Anterior cingulate cortex (tissue), 58 donors: ENCODE data around the gene PUDP.
"Not testable (repeated sequence)": the region's sequence is repeated elsewhere in the genome, so short reads cannot be mapped to it uniquely, and the experiment has no call there.

Experiments
- DNase-seq, 58 donors: peaks; one replicate each; lab custom pipeline; 2025; lab: John Stamatoyannopoulos, UW

Gene PUDP

DNA sequence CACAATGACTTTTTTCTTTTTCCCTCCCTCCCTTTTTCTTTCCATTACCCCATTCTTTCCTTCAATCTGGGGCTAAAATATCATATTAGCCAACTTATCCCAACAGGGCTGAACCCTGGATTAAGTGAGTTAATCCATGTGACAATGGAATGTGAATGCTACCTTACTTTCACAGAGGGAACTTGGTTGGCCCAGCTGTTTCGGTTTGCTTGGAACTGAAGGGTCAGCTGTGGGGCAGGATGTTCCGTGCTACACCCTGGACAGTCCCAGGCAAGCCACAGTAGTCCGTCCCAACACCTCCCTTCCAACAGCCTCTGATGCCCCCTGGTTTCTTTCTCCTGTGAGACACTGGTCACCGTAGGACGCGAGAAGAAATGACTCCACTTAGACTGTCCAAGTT is 95.4 kb downstream of the PUDP start:
- DNase-seq, result no peak

- DNase-seq, result no peak
Measured at GRCh38 chrX:7050271-7050670, 97.7 kb downstream of the PUDP start.

DNA sequence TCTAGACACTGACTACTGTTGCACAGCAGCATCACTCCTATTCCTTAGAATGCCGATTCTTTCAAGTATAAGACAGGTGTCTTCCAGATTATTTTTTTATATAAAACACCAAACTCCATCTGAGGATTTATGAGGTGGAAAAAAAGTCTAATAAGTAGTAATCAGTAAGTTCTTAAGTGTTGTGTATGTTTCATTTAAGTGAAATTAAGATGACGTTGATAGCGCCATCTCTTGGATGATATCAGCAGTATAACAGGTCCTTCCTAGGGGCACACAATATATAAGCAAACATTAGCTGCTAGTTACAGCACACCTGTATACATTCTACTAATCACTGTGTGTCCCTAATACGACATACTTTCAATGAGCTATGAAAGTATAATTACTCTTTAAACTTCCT is 100.0 kb downstream of the PUDP start:
- DNase-seq, result no peak

DNA sequence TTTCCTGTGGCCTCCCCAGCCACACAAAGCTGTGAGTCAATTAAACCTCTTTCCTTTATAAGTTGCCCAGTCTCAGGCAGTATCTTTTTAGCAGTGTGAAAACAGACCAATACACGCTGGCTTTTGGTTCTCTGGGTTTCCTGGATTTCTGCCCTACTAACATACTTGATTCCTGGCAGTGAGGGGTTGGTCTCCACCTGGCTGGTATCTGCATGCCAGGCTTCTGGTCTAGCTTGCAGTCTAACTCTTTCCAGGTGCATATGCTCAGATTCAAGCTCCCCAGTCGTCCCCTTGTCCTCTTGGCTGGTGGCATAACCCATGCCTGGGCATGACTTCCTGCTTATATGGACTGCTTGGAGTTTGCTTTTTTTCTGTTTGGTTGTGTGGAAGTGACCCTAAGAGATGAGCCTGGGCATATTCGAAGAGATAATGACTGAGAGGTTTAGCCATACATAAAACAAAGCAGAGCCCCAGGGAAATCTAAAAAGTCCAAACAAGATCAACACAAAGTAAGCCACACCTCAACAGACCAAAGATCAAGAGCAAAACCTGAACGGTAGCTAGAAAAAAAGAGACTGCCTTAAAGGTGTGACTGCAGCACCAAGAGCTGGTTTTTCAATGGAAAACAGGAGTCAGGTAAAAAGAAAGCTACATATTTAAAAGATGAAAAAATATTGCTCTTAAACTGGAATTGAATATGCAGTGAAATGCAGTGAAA is 102.6 kb downstream of the PUDP start:
- no peak for DNase-seq

DNA sequence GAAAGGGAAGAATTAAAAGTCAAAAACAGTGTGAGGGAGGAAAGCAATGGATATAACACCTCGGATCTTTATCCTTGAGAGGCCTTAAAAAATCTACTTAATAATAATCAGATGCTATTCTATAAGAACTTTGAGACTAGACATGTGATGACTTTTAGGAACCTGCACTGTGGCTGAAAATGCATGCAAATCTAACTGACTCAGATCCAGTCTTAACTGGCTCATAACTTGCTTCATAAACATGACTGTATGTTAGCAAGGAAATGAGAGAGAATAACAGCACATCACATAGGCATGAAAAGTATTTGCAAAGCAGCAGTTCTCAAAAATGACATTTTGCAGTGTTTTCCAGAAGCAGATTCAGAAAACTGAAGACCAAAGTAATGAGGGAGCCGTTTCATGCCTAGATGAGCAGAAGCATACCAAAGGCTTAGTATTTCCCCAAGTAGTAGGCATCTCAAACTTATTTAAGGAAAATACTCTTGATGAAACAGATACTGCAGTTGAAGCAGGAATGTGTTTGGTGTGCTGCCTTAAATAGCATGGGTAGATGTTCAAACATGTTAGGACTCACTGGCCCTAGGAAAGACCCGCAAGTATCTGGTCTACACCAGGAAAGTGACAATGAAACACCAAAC is 104.0 kb downstream of the PUDP start:
- not testable (repeated sequence) for DNase-seq

DNA sequence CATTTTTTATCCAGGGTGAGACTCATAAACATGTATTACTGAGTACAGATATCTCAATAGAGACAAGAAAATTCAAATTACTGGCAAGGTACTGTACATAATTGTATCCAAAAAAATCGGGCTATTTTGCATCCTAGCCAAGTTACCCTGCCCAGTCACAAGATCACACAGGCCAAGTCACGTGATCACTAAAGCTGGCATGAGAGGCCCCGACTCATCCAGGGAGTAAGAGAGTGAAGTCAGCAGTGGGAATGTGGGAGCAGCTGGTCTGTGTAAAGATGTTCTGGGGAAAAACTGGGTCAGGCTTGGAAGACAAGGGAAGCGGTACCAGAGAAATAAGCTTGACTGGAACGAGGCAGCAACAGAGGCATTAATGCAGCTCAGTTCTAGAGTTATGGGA is 119.7 kb downstream of the PUDP start:
- DNase-seq, result peak in 6 of 58 donors; percentile 0 to 38 (median 2)

DNA sequence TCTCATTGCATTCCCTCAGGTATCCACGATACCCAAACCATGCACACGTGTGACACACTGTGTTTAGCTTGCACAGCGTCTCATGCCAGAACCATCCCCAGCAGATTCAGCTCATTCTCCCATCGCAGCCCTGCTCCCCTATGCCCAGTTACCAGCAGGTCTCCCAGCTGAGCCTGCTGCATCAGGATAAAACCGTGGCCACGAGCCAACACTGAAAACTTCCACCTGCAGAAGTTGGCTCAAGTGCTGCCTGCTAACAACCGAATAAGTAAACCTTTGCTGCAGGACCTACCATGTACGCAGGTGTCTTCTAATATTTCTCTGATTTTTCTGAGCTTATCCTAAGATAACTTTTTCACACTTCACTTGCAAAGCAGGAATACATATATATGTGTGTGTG is 120.9 kb downstream of the PUDP start:
- DNase-seq, result no peak

DNA sequence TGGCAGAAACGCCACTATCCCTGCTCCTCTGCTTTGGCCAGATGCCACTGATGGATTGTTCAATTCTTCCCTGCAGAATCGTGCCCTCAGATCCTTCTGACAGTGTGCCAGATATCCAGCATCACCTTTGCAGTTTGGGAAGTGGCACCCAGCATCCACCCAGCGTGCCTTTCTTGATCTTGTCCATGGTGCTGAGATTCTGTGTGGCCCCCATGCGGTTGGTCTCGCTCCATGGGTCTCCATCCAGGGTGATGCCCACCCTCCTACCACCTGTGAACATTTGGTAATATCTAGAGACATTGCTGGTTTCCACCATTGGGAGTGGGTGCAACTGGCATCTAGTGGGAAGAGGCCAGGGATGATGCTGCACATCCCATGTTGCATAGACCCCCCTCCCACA is 121.6 kb downstream of the PUDP start:
- DNase-seq, result not testable (repeated sequence)

GRCh38 chrX:7025471-7025870 is 122.5 kb downstream of the PUDP start:
- DNase-seq, result no peak

- no peak for DNase-seq
Measured at GRCh38 chrX:7024850-7025249, 123.1 kb downstream of the PUDP start.

DNA sequence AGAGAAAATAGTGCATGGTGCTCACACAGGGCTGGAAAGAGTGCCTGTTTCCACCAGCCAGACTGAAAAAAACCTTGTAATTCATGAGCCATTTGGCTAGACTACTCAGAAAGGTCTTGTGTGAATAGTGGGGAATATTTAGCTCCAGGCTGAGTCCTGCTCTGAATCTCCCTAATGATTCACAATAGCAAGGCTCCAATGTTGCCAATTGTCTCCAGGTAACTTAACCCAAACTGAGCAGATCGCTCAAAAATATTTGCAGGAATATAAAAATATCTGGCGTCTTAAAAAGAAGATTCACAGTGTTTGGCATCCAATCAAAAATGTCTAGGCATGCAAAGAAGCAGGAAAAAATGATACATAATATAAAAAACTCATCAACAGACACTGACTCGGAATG is 125.0 kb downstream of the PUDP start:
- DNase-seq, result not testable (repeated sequence)

- no peak for DNase-seq
Measured at GRCh38 chrX:7021991-7022390, 126.0 kb downstream of the PUDP start.

DNA sequence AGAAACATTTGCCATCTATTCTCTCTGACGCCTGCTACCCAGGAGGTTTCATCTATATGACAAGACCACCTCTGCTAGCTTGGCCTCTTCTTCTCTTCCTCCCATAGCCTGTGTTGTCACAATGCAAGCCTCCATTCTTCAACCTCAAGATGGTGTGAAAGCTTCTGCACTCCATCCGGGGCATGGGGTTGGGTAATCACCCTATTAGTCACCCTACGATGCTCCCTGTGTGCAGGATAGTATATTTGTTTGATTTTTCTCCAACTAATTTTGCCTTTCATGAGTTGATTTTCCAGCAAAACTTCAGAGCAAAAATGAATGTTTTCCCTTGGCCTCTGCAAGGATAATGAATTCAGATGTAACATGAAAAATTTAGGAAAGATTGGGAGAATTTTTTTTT is 128.4 kb downstream of the PUDP start:
- no peak for DNase-seq

DNA sequence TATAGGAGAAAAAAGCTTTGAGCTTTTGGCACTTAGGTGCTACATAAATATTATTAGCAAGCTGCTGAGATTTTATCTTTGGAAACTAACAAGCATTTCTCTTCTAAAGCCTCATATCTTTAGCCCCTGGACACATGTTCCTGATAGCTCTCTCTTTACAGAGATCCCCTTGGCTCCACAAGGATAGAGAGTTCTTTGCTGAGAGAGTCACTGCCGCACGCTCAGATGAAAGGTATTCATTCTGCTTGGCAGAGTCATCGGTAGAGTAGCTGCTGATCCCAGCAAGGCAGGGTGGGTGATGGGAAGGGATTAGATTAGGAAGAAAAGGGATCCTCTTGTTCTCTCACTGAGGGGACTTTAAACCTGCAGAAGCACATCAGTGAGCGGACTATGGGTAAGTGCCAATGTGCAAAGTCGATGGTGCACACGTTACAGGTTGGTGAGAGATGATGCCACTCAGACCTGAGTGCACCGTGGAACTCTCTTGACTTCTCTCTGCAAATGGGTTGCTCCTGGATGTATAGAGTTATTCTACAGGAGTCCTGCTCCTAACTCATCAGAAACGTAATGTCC is 135.6 kb downstream of the PUDP start:
- DNase-seq, result not testable (repeated sequence)

GRCh38 chrX:7010897-7011296 is 137.1 kb downstream of the PUDP start:
- DNase-seq, result not testable (repeated sequence)

DNA sequence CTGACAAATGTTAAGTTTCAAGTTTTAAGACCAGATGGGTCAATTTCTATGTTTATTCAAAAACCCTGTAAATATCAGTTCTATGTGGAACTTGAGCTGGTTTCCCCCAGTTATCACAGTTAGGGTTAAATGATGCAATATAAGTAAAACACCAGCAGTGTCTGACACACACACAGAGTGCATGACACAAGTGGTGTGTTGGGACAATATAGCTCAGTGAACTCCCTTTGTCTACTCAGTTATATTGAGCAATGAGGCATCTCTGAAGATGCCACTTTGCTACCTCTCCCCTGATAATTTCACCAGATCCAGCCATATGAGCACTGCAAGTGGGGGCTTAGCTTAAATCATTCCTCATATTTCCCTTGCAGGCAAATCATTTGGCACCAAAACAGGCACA is 140.6 kb downstream of the PUDP start:
- not testable (repeated sequence) for DNase-seq
